AG09309 (cell line): ENCODE data around the gene DCAF8.

Experiments
- DNase-seq: peaks from one replicate; pipeline ENCODE4 v3.0.0-alpha.2; 2010; ENCODE audit warnings: low read depth
- H3K4me3 ChIP-seq: 2 replicates; pipeline ENCODE4 v1.5.1; 2011; ENCODE audit warnings: mild to moderate bottlenecking, low read depth, low read length, moderate library complexity; ENCODE audit not compliant: control insufficient read depth
- CTCF ChIP-seq: IDR thresholded peaks from 2 replicates; pipeline ENCODE4 v1.5.1; 2011; ENCODE audit warnings: mild to moderate bottlenecking, low read depth, low read length, inconsistent platforms; ENCODE audit not compliant: insufficient read depth, control insufficient read depth; ENCODE audit errors: missing control alignments

The DCAF8 gene

GRCh38 chr1:160232911-160233310, 29.4 kb downstream of the DCAF8 start:
- TF ChIP-seq CTCF: no peak
- no peak for DNase-seq

GRCh38 chr1:160228431-160228830, 33.9 kb downstream of the DCAF8 start:
- no peak for DNase-seq
- H3K4me3 ChIP-seq: no peak overlapping the region
- TF ChIP-seq CTCF: no peak

More at GRCh38 chr1:160232911-160233310, 29.4 kb downstream of the DCAF8 start:
- no peak overlapping the region for H3K4me3 ChIP-seq

DNA sequence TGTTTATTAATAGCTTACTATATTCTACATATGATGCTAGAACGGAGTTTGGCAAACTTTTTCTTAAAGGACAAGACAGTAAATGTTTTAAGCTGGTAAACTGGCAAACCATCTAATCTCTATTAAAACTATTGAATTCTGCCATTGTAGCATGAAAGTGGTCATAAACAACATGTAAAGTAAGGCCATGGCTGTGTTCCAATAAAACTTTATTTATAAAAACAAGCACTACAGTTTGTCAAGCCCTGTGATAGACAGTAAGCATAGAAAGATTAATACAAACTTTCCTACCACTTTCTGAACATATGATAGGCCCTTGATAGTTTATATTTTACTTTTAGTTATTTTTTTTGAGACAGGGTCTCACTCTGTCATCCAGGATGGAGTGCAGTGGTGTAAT, 34.8 kb downstream of the DCAF8 start:
- no peak for DNase-seq
- no peak for TF ChIP-seq CTCF
- no peak overlapping the region for H3K4me3 ChIP-seq

GRCh38 chr1:160227034-160227433, 35.3 kb downstream of the DCAF8 start:
- H3K4me3 ChIP-seq: no peak overlapping the region
- TF ChIP-seq CTCF: no peak
- no peak for DNase-seq

- no peak overlapping the region for H3K4me3 ChIP-seq
- DNase-seq: no peak
- no peak for TF ChIP-seq CTCF
Observed at GRCh38 chr1:160226623-160227022, 35.7 kb downstream of the DCAF8 start.

DNA sequence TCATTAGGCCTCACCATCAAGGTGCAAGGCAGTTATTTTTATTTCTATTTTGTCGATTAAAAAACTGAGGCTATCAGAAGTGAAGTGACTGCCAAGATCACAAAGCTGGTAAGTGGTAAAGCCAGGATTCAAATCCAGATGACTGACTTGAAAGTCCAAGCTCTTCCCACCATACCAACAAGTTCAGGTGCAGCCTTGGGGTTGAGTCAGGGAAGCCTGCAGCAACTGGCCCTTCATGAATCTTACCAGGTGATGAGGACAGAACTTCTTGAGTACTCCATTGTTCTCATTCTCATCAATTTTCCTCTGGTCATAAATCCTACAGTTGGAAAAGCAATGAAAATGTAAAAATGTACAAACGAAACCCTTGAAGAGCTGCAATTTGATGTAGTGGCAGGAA, 37.0 kb downstream of the DCAF8 start:
- no peak for DNase-seq
- no peak overlapping the region for H3K4me3 ChIP-seq
- TF ChIP-seq CTCF: no peak

DNA sequence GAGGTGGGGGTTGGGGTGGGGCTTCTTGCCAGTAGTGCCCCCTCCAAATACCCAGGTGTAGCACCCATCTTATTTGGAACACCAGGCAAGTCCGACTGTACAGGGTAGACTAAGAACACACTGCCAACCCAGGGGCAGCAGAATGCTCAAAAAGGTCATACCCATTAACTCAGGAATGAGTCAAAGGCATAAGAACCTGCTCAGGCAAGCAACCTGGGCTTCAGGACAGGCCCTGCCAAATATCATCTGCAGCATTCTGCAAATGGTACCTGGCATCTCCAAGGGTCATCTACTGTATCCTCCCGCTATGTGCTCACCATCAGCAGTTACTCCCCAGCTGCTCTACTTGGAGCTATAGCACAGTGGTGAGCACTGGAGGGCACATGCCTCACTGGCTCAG, 37.7 kb downstream of the DCAF8 start:
- no peak for DNase-seq
- TF ChIP-seq CTCF: no peak
- H3K4me3 ChIP-seq: no peak overlapping the region
